NB4 (cell line): ENCODE results near the gene NODAL.

Source experiments
- POLR2A ChIP-seq: IDR thresholded peaks from 2 replicates; pipeline ENCODE4 v1.6.1; 2011; ENCODE audit warnings: mild to moderate bottlenecking; ENCODE audit not compliant: insufficient read length; ENCODE audit errors: extremely low read depth
- TF ChIP-seq, protein P1 (sequence below): IDR thresholded peaks from one replicate; pipeline ENCODE4 v1.5.1; 2012; ENCODE audit warnings: low read depth, low read length

DNA sequence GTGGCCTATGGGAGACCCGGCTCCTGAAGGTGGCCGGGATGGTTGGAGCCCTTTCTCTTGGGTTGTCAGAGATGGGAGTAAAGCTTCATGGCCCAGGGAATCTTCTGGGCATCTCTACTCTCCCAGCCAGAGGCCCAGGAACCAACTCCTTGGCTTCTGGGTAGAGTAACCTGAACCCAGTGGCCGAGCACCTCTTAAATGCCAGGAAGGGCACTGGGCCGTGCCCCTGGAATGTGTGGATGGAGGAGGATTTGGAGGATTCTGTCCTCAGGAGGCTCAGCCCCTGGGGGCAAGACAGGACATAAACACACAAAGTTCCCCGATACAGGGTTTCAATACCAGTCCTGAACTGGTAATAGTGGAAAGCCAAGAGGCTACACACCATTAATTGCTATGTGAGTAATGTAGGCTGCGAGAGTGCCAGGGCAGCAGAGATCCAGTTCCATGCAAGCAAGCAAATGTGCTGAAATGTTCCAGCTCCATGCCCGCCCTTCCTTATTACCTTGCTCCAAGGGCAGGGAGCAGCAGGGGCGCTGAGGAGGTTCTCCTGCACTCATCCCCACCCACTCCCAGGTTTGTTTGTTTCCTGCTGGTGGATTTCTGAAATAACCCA, 38.3 kb upstream of the NODAL start:
- TF ChIP-seq, protein P1, sequence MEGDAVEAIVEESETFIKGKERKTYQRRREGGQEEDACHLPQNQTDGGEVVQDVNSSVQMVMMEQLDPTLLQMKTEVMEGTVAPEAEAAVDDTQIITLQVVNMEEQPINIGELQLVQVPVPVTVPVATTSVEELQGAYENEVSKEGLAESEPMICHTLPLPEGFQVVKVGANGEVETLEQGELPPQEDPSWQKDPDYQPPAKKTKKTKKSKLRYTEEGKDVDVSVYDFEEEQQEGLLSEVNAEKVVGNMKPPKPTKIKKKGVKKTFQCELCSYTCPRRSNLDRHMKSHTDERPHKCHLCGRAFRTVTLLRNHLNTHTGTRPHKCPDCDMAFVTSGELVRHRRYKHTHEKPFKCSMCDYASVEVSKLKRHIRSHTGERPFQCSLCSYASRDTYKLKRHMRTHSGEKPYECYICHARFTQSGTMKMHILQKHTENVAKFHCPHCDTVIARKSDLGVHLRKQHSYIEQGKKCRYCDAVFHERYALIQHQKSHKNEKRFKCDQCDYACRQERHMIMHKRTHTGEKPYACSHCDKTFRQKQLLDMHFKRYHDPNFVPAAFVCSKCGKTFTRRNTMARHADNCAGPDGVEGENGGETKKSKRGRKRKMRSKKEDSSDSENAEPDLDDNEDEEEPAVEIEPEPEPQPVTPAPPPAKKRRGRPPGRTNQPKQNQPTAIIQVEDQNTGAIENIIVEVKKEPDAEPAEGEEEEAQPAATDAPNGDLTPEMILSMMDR: no peak
- no peak for TF ChIP-seq POLR2A
